Measurements from ENCODE around the gene LACTBL1.

LACTBL1 gene

DNA sequence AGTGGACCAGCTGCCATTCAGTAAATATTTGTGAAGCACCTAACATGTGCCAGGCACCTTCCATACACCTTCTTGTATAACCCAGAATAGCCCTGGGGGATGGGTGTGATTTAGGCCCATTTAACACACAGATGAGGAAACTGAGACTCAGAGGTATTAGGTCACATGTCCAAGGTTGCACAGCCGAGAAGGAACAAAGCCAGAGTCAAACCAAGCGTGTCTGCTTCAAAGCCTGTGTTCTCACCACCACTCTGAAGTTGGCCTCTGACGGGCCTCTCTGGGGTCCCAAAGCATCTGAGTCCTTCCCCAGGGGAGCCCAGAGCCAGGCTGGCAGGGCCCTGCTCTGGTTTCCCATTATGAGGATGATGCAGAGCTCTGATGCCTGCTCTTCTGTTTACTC, 65.1 kb downstream of the LACTBL1 start:
- no peak for DNase-seq

- DNase-seq: no peak
Observed at GRCh38 chr1:22906968-22907367, 65.7 kb downstream of the LACTBL1 start.

- no peak for DNase-seq
Observed at GRCh38 chr1:22903113-22903512, 69.6 kb downstream of the LACTBL1 start.

Data from stimulated activated CD4-positive, alpha-beta T cell treated with anti-CD3 and anti-CD28 coated beads, Interleukin-12 subunit alpha, Interleukin-12 subunit beta, amount 100 ng/mL, for 4 hours (primary cell).